ENCODE measurements around the gene CCDC149.

Gene CCDC149

GRCh38 chr4:24806206-24806990 is 106.4 kb downstream of the CCDC149 start:
- TF ChIP-seq CTCF (conservative IDR thresholded peaks at IDR 0.05) (no peak), ZFX (IDR thresholded peaks at IDR 0.05) (no peak)
- peak overlapping the region; percentile 97 for H3K27ac ChIP-seq

- TF ChIP-seq CTCF (conservative IDR thresholded peaks at IDR 0.05) = no peak
- TF ChIP-seq ZFX (IDR thresholded peaks at IDR 0.05) = no peak
- peak overlapping the region; percentile 97; the same call in 1 of the 2 replicates for H3K27ac ChIP-seq
Measured at GRCh38 chr4:24805566-24805965, 107.3 kb downstream of the CCDC149 start.

- H3K27ac ChIP-seq = peak overlapping the region; percentile 97
- TF ChIP-seq ZFX (IDR thresholded peaks at IDR 0.05) (no peak), CTCF (conservative IDR thresholded peaks at IDR 0.05) (no peak)
Measured at GRCh38 chr4:24805067-24805466, 107.8 kb downstream of the CCDC149 start.

GRCh38 chr4:24802648-24803047 is 110.2 kb downstream of the CCDC149 start:
- H3K27ac ChIP-seq = no peak overlapping the region
- TF ChIP-seq CTCF (conservative IDR thresholded peaks at IDR 0.05) (no peak), ZFX (IDR thresholded peaks at IDR 0.05) (no peak)

- TF ChIP-seq ZFX (IDR thresholded peaks at IDR 0.05) (no peak), CTCF (conservative IDR thresholded peaks at IDR 0.05) (no peak)
- no peak overlapping the region for H3K27ac ChIP-seq
Measured at GRCh38 chr4:24801136-24801855, 111.5 kb downstream of the CCDC149 start.

- H3K27ac ChIP-seq = no peak overlapping the region
Measured at GRCh38 chr4:24800325-24800895, 112.4 kb downstream of the CCDC149 start.

More at GRCh38 chr4:24800325-24800895, 112.4 kb downstream of the CCDC149 start:
- TF ChIP-seq CTCF (conservative IDR thresholded peaks at IDR 0.05) (no peak), ZFX (IDR thresholded peaks at IDR 0.05) (no peak)
